Measurements from ENCODE around the gene ASPHD2. TPM values are rescaled to one million over a fixed set of nuclear protein-coding genes. Genes with fewer than 3 reads are reported as not detected.
A peak's percentile ranks its signal among the peaks of the same experiment; 100 is the strongest.

ASPHD2 gene
- total and polyA plus RNA-seq, 10 of the 15 experiments (the other 5 are each of a cell fraction or from before 2014, with no cell fraction given) = 1.6 to 10.6 (median 5.2) TPM

GRCh38 chr22:26428515-26429457 lies at the start of gene ASPHD2 (continued):
- no peak for TF ChIP-seq NFYA (IDR thresholded peaks at IDR 0.05; ENCODE audit: borderline replicate concordance, low read depth, low read length)
- TF ChIP-seq RELA (IDR thresholded peaks at IDR 0.05; ENCODE audit: borderline replicate concordance, partially characterized antibody) = peak; percentile 11
- no peak for TF ChIP-seq ZBTB11 (CRISPR knock-in tag; IDR thresholded peaks at IDR 0.05)
- no peak for TF ChIP-seq CHD2 (IDR thresholded peaks at IDR 0.05; ENCODE audit: borderline replicate concordance, low read depth, low read length)
- peak; percentile 43 for TF ChIP-seq LARP7 (IDR thresholded peaks at IDR 0.05)
- peak; percentile 65 for TF ChIP-seq EED (IDR thresholded peaks at IDR 0.05; ENCODE audit: low read depth)
- no peak for TF ChIP-seq HDAC6 (IDR thresholded peaks at IDR 0.05; ENCODE audit: unreplicated experiment)
- TF ChIP-seq PBX3 (IDR thresholded peaks at IDR 0.05; ENCODE audit: insufficient replicate concordance, low read depth, low read length) = peak; percentile 38
- TF ChIP-seq ETV6 (conservative IDR thresholded peaks at IDR 0.05 in 1 of 2, IDR thresholded peaks at IDR 0.05 in 1 of 2; ENCODE audit: borderline replicate concordance in 1 of 2, low read depth in 1 of 2) = peak in 1 of 2 experiments; percentile 98; a peak in 2 of 4 replicates
- TF ChIP-seq GATAD2B (conservative IDR thresholded peaks at IDR 0.05; ENCODE audit: low read depth) = peak; percentile 78; the same call in 1 of the 2 replicates
- TF ChIP-seq IRF4 (IDR thresholded peaks at IDR 0.05; ENCODE audit: low read depth, low read length) = peak; percentile 76
- TF ChIP-seq PAX8 (IDR thresholded peaks at IDR 0.05) = no peak
- TF ChIP-seq CHD1 (IDR thresholded peaks at IDR 0.05; ENCODE audit: low read depth, low read length) = no peak
- TF ChIP-seq NR2F1 (conservative IDR thresholded peaks at IDR 0.05) = 0 out of 2 replicates have a peak, but pooled peaks have one; percentile 9
- TF ChIP-seq SMAD1 (IDR thresholded peaks at IDR 0.05; ENCODE audit: low read depth, partially characterized antibody) = no peak
- 0 out of 2 replicates have a peak, but pooled peaks have one; percentile 24 for TF ChIP-seq TARDBP (IDR thresholded peaks at IDR 0.05; ENCODE audit: borderline replicate concordance)
- peak; percentile 88 for TF ChIP-seq DPF2 (IDR thresholded peaks at IDR 0.05)
- TF ChIP-seq ELK1 (IDR thresholded peaks at IDR 0.05; ENCODE audit: low read depth, low read length) = no peak
- no peak for TF ChIP-seq USF1 (IDR thresholded peaks at IDR 0.05; ENCODE audit: borderline replicate concordance, extremely low read length, insufficient read depth, low read depth, low read length)
- no peak for TF ChIP-seq CEBPB (IDR thresholded peaks at IDR 0.05; ENCODE audit: borderline replicate concordance in 1 of 2, low read depth in 2 of 2, low read length in 2 of 2)
- peak; percentile 93 for TF ChIP-seq NBN (IDR thresholded peaks at IDR 0.05)
- no peak for TF ChIP-seq NR2C1 (IDR thresholded peaks at IDR 0.05)
- 0 out of 2 replicates have a peak, but pooled peaks have one; percentile 33 for TF ChIP-seq GABPA (IDR thresholded peaks at IDR 0.05; ENCODE audit: low read depth)
- TF ChIP-seq HDGF (IDR thresholded peaks at IDR 0.05) = peak; percentile 78
